HL-60 (cell line): ENCODE measurements around the gene EPM2AIP1.

Source experiments
- DNase-seq, 2 experiments: peaks; one replicate each; pipeline ENCODE4 v3.0.0-alpha.2; 2010 to 2020; ENCODE audit warnings: low read depth in 1 of 2, low spot score in 1 of 2
- H3K27ac ChIP-seq: fragments of 250-450 bp; sonication (Bioruptor Pico); replicated peaks from 2 replicates; pipeline ENCODE4 v1.5.1; 2020; ENCODE audit warnings: mild to moderate bottlenecking, moderate library complexity
- H3K27me3 ChIP-seq: fragments of 250-450 bp; sonication (Bioruptor Pico); 2 replicates; pipeline ENCODE4 v1.5.1; 2021; ENCODE audit warnings: mild to moderate bottlenecking, moderate library complexity; ENCODE audit not compliant: insufficient read depth, poor library complexity, severe bottlenecking
- H3K4me3 ChIP-seq: replicated peaks from 2 replicates; pipeline ENCODE4 v1.5.1; 2011; ENCODE audit warnings: mild to moderate bottlenecking, control low read depth, low read length; ENCODE audit not compliant: insufficient read depth
- CTCF ChIP-seq: IDR thresholded peaks from one replicate; pipeline ENCODE4 v1.5.1; 2011; ENCODE audit warnings: low read length, control low read depth, inconsistent platforms; ENCODE audit not compliant: insufficient read depth
- GABPA ChIP-seq: IDR thresholded peaks from 2 replicates; pipeline ENCODE4 v1.6.1; 2012; ENCODE audit warnings: low read depth
- POLR2AphosphoS5 ChIP-seq: IDR thresholded peaks from 2 replicates; pipeline ENCODE4 v1.6.1; 2012; ENCODE audit warnings: low read depth
- REST ChIP-seq: IDR thresholded peaks from 2 replicates; pipeline ENCODE4 v1.6.1; 2012; ENCODE audit warnings: low read depth; ENCODE audit not compliant: insufficient replicate concordance
- SPI1 ChIP-seq: IDR thresholded peaks from 2 replicates; pipeline ENCODE4 v1.6.1; 2012; ENCODE audit warnings: low read depth, mild to moderate bottlenecking, borderline replicate concordance

The EPM2AIP1 gene

GRCh38 chr3:36989568-36989967 lies 3.4 kb downstream of the EPM2AIP1 start:
- Histone ChIP-seq H3K4me3 (peak overlapping the region; percentile 25), H3K27me3 (no peaks in the 10 kb centered on the region), H3K27ac (no peak overlapping the region)
- TF ChIP-seq GABPA (no peak), REST (no peak), CTCF (no peak), POLR2AphosphoS5 (no peak), SPI1 (no peak)
- DNase-seq = no peak

- H3K4me3 ChIP-seq = peak overlapping the region; percentile 25
- TF ChIP-seq REST (no peak), GABPA (no peak), SPI1 (peak; percentile 100), CTCF (no peak), POLR2AphosphoS5 (no peak)
- DNase-seq = peak; percentile 30 to 41
- no peaks in the 10 kb centered on the region for H3K27me3 ChIP-seq
- H3K27ac ChIP-seq = no peak overlapping the region
Measured at GRCh38 chr3:36989005-36989404, 3.9 kb downstream of the EPM2AIP1 start.

- H3K27ac ChIP-seq = no peak overlapping the region
- no peaks in the 10 kb centered on the region for H3K27me3 ChIP-seq
- H3K4me3 ChIP-seq = no peak overlapping the region
- no peak for DNase-seq
- no peak for TF ChIP-seq CTCF
- no peak for TF ChIP-seq REST
- no peak for TF ChIP-seq GABPA
- TF ChIP-seq POLR2AphosphoS5 = no peak
- no peak for TF ChIP-seq SPI1
Measured at GRCh38 chr3:36988356-36988755, 4.6 kb downstream of the EPM2AIP1 start.
